K562 (cell line): ENCODE results near the gene CCDC33. TPM values are rescaled to one million over a fixed set of nuclear protein-coding genes. Genes with fewer than 3 reads are reported as not detected.
A peak's percentile ranks its signal among the peaks of the same experiment; 100 is the strongest.

Source experiments
- ATAC-seq: fragments of 200-7000 bp; cut with Tn5 transposase; 3 replicates; pipeline ENCODE4 v1.9.1; 2020; ENCODE audit warnings: moderate library complexity
- BruUV-seq: library from RNA; stranded (reverse); fragments of 400-500 nt; replicated peaks from 2 replicates; lab custom pipeline; 2021; lab: Mats Ljungman, UMichigan
- CTCF ChIA-PET: fragments of 300-600 bp; formaldehyde crosslinking; extraction: SDS; loops from one replicate; lab custom pipeline; 2021; ENCODE audit warnings: low intra/inter-chr PET ratio; lab: Yijun Ruan, JAX
- POLR2A ChIA-PET: fragments of 300-600, 350-650 bp; sonication (Branson Sonifier 250); formaldehyde crosslinking; extraction: SDS; loops from one replicate; lab custom pipeline; 2021; ENCODE audit warnings: antibody characterized with exemption, inconsistent platforms; lab: Yijun Ruan, JAX
- DNase-seq, 4 experiments: peaks; one replicate each; pipeline versions ENCODE4 v3.0.0 to v3.0.0-alpha.2; 2011 to 2018; ENCODE audit warnings: low spot score in 3 of 4, mixed read lengths in 3 of 4; ENCODE audit errors: extremely low read depth in 1 of 4
- FAIRE-seq: peaks from 2 replicates; lab custom pipeline; 2011; peaks lifted over from hg19 to GRCh38; lab: Jason Lieb, UNC
- H2AFZ ChIP-seq: 2 replicates; pipeline ENCODE4 v1.6.0; 2011; ENCODE audit warnings: low read depth, low read length, control low read depth, inconsistent platforms
- H3K27ac ChIP-seq: fragments of 200-600 bp; 3 replicates; pipeline ENCODE4 v1.8.0; 2011; ENCODE audit warnings: low read depth, mild to moderate bottlenecking, control low read depth, inconsistent platforms, low read length, moderate library complexity, mixed read lengths; ENCODE audit errors: extremely low read depth
- H3K27me3 ChIP-seq, 2 experiments: fragments of 300-600 bp in 1 of 2; 2 replicates in 1 of 2; 3 replicates in 1 of 2; pipeline versions ENCODE4 v1.6.0 to v1.8.0; 2011; ENCODE audit warnings: inconsistent platforms in 2 of 2, low read length in 2 of 2, mild to moderate bottlenecking in 1 of 2, mixed read lengths in 1 of 2, moderate library complexity in 1 of 2; ENCODE audit not compliant: control insufficient read depth in 2 of 2, insufficient read depth in 2 of 2
- H3K36me3 ChIP-seq: fragments of 300-600 bp; 3 replicates; pipeline ENCODE4 v1.8.0; 2011; ENCODE audit warnings: mild to moderate bottlenecking, low read length, inconsistent platforms; ENCODE audit not compliant: control insufficient read depth, insufficient read depth
- H3K4me1 ChIP-seq, 2 experiments: fragments of 200-600 bp in 1 of 2; replicated peaks in 1 of 2; 2 replicates in 1 of 2; 3 replicates in 1 of 2; pipeline versions ENCODE4 v1.5.1 to v1.8.0; 2011; ENCODE audit warnings: inconsistent platforms in 2 of 2, low read length in 2 of 2, mild to moderate bottlenecking in 1 of 2, mixed read lengths in 1 of 2, moderate library complexity in 1 of 2; ENCODE audit not compliant: control insufficient read depth in 2 of 2, insufficient read depth in 2 of 2
- H3K4me2 ChIP-seq: 2 replicates; pipeline ENCODE4 v1.6.1; 2011; ENCODE audit warnings: low read length, control low read depth, inconsistent platforms, mixed read lengths; ENCODE audit not compliant: insufficient read depth
- H3K4me3 ChIP-seq: fragments of 200-600 bp; sonication (generic), shearing (Covaris generic); 2 replicates; pipeline ENCODE4 v1.5.1; 2016; ENCODE audit warnings: control low read depth, inconsistent platforms
- H3K79me2 ChIP-seq: fragments of 200-600 bp; 3 replicates; pipeline ENCODE4 v1.8.0; 2011; ENCODE audit warnings: low read length, inconsistent platforms; ENCODE audit not compliant: control insufficient read depth, insufficient read depth
- H3K9ac ChIP-seq, 2 experiments: 2 replicates each; pipeline versions ENCODE4 v1.6.0 to v1.6.1; 2011; ENCODE audit warnings: low read depth in 2 of 2, low read length in 2 of 2, control low read depth in 1 of 2, inconsistent platforms in 1 of 2, mild to moderate bottlenecking in 1 of 2, mixed read lengths in 1 of 2; ENCODE audit not compliant: insufficient read depth in 1 of 2
- H3K9me1 ChIP-seq: one replicate; pipeline ENCODE4 v1.6.0; 2011; ENCODE audit warnings: inconsistent platforms, mild to moderate bottlenecking, low read length, moderate library complexity; ENCODE audit not compliant: control insufficient read depth, insufficient read depth
- H3K9me3 ChIP-seq: replicated peaks from 2 replicates; pipeline ENCODE4 v1.5.1; 2011; ENCODE audit warnings: low read depth, low read length, inconsistent platforms; ENCODE audit not compliant: control insufficient read depth, insufficient read depth
- H4K20me1 ChIP-seq: replicated peaks from 2 replicates; pipeline ENCODE4 v1.6.1; 2011; ENCODE audit warnings: low read length, inconsistent platforms, mixed read lengths; ENCODE audit not compliant: control insufficient read depth, insufficient read depth
- BACH1 ChIP-seq: fragments of 200-800 bp; sonication (Bioruptor generic); IDR thresholded peaks from 2 replicates; pipeline ENCODE4 v1.6.1; 2016; ENCODE audit warnings: missing genetic modification characterization, missing compliant biosample characterization
- CEBPB ChIP-seq: fragments of 450-650 bp; IDR thresholded peaks from 2 replicates; pipeline ENCODE4 v1.6.1; 2016; ENCODE audit warnings: missing genetic modification characterization, missing compliant biosample characterization
- CEBPG ChIP-seq, 3 experiments: fragments of 200-800 bp in 1 of 3; sonication (Bioruptor generic) in 1 of 3; sonication (generic) in 1 of 3; formaldehyde crosslinking in 1 of 3; IDR thresholded peaks in 2 of 3; conservative IDR thresholded peaks in 1 of 3; 2 replicates each; pipeline versions ENCODE4 v1.6.1 to v1.8.0; 2016 to 2022; ENCODE audit warnings: missing compliant biosample characterization in 2 of 3, missing genetic modification characterization in 2 of 3, mild to moderate bottlenecking in 1 of 3, missing genetic modification reagents in 1 of 3
- HCFC1 ChIP-seq: IDR thresholded peaks from 2 replicates; pipeline ENCODE4 v1.6.1; 2012; ENCODE audit warnings: low read depth, low read length, improper control_type of control experiment
- NCOR1 ChIP-seq: fragments of 450-650 bp; IDR thresholded peaks from 2 replicates; pipeline ENCODE4 v1.6.1; 2016; ENCODE audit warnings: mild to moderate bottlenecking, moderate library complexity
- THAP7 ChIP-seq: fragments of 250-450 bp; sonication (Bioruptor Pico); IDR thresholded peaks from 2 replicates; pipeline ENCODE4 v1.5.0; 2021
- TOE1 ChIP-seq, 2 experiments: fragments of 450-650 bp in 1 of 2; sonication (generic) in 1 of 2; formaldehyde crosslinking in 1 of 2; IDR thresholded peaks; 2 replicates each; pipeline versions ENCODE4 v1.7.1 to v1.8.0; 2016 to 2022; ENCODE audit warnings: borderline replicate concordance in 2 of 2, mild to moderate bottlenecking in 2 of 2, antibody characterized with exemption in 1 of 2, inconsistent platforms in 1 of 2, low read depth in 1 of 2, missing genetic modification reagents in 1 of 2, moderate library complexity in 1 of 2
- UBTF ChIP-seq, 2 experiments: IDR thresholded peaks; 2 replicates each; pipeline ENCODE4 v1.6.1; 2012; ENCODE audit warnings: improper control_type of control experiment in 2 of 2, low read depth in 2 of 2, low read length in 2 of 2, borderline replicate concordance in 1 of 2
- ZNF445 ChIP-seq: fragments of 250-450 bp; sonication (Bioruptor Pico); IDR thresholded peaks from 2 replicates; pipeline ENCODE4 v1.4.0; 2020; ENCODE audit warnings: low read depth, mild to moderate bottlenecking, moderate library complexity
- WGBS: fragments of 100-300 bp; shearing (Covaris generic); methylation state at CpG from one replicate; pipeline ENCODE4 v1.1.6; 2016; ENCODE audit warnings: low coverage, mixed read lengths; ENCODE audit not compliant: insufficient coverage; ENCODE audit errors: missing lambda C conversion rate; 5-methylcytosine and 5-hydroxymethylcytosine counted together
- in situ Hi-C: fragments of 300-500 bp; cut with MboI; formaldehyde crosslinking; loops from 4 replicates; pipeline ENCODE4 v1.15.0; 2018; ENCODE audit warnings: inconsistent platforms, mixed read lengths
- intact Hi-C: fragments of 100-400 bp; cut with micrococcal nuclease; formaldehyde crosslinking; loops from 2 replicates; pipeline ENCODE4 v1.14.2; 2022
- polyA plus RNA-seq, 8 experiments: library from polyadenylated mRNA; depleted of rRNA in 4 of 8; stranded (reverse) in 5 of 8; unstranded in 3 of 8; fragments of >200 nt; fragmentation: Nextera tagmentation in 2 of 8; fragmentation: Illumina TruSeq in 1 of 8; extraction: Ambion mirVana in 2 of 8; extraction: Trizol in 1 of 8; gene quantifications; 2 replicates each; pipeline versions ENCODE4 v1.2.1 to v1.2.3, GENCODE V29; 2011 to 2014; ENCODE audit warnings: inconsistent platforms in 1 of 8, missing spikeins in 1 of 8
- total RNA-seq, 7 experiments: library from RNA; depleted of rRNA in 6 of 7; stranded (reverse); fragments of >200 nt in 6 of 7; fragmentation: Illumina TruSeq in 2 of 7; extraction: Trizol in 2 of 7; gene quantifications; 2 replicates each; pipeline versions ENCODE4 v1.2.1 to v1.2.3, GENCODE V29; 2011 to 2021; ENCODE audit warnings: low replicate concordance in 1 of 7

The CCDC33 gene
- total and polyA plus RNA-seq, 9 of the 15 experiments (the other 6 are each of a cell fraction or from before 2014, with no cell fraction given): 0.08 to 1.1 (median 0.15) TPM; not detected in 4

GRCh38 chr15:74253211-74253921, 17.2 kb downstream of the CCDC33 start:
- H3K9me3 ChIP-seq: no peaks in the 10 kb centered on the region
- H3K9me1 ChIP-seq: no peaks in the 10 kb centered on the region
- H3K27ac ChIP-seq: no peak overlapping the region
- intact Hi-C loops (no loop called here), in situ Hi-C loops (no loop called here)
- no peak overlapping the region for H2AFZ ChIP-seq
- DNase-seq: no peak
- no peaks in the 10 kb centered on the region for H3K79me2 ChIP-seq
- WGBS: 3% methylated on average over 7 of the region's 7 CpGs
- no TSS peak for BruUV-seq
- no peak overlapping the region for H3K4me3 ChIP-seq
- no peak for FAIRE-seq
- no peak overlapping the region for H3K9ac ChIP-seq
- peaks cover 12 to 66% of the 10 kb centered on the region in 2 experiments; a peak in 4 of 5 replicates for H3K27me3 ChIP-seq
- H3K4me2 ChIP-seq: no peak overlapping the region
- H3K36me3 ChIP-seq: no peaks in the 10 kb centered on the region
- ATAC-seq: no peak
- TF ChIP-seq HCFC1: no peak
- TF ChIP-seq CEBPB (tag): peak; percentile 22; the same call in 1 of the 2 replicates
- no peak for TF ChIP-seq UBTF (IDR thresholded peaks at IDR 0.05; ENCODE audit: borderline replicate concordance in 1 of 2, low read depth in 2 of 2, low read length in 2 of 2)
- no peak for TF ChIP-seq TOE1 (IDR thresholded peaks at IDR 0.05; ENCODE audit: borderline replicate concordance)
- TF ChIP-seq TOE1 (CRISPR knock-in tag; IDR thresholded peaks at IDR 0.05; ENCODE audit: borderline replicate concordance, low read depth): no peak
- no peak for TF ChIP-seq NCOR1
- no peak for TF ChIP-seq ZNF445
- no peak for TF ChIP-seq THAP7 (CRISPR knock-in tag)
- TF ChIP-seq CEBPG (CRISPR knock-in tag; IDR thresholded peaks at IDR 0.05): no peak
- peak in 1 of 2 experiments; percentile 44; a peak in 2 of 4 replicates for TF ChIP-seq CEBPG (tag; conservative IDR thresholded peaks at IDR 0.05 in 1 of 2, IDR thresholded peaks at IDR 0.05 in 1 of 2)
- no peak for TF ChIP-seq BACH1
- H4K20me1 ChIP-seq: peaks cover 12% of the 10 kb centered on the region
- H3K4me1 ChIP-seq: no peaks in the 10 kb centered on the region
- POLR2A ChIA-PET: interaction anchor here (0.6 to 0.7 kb wide), 3 partner anchors 11 to 186 kb away, joined by 3 to 4 read pairs (median 3); no protein-coding TSS in a partner anchor
- CTCF ChIA-PET: no interaction called here
